Body of pancreas (tissue), 4 donors: ENCODE measurements around the gene HIGD2B.

ENCODE experiments used
- POLR2A ChIP-seq, 3 donors: fragments of 450-650 bp; IDR thresholded peaks; one replicate each; pipeline ENCODE4 v1.6.1; 2016; ENCODE audit warnings: antibody characterized with exemption in 3 of 3, mild to moderate bottlenecking in 2 of 3
- TF ChIP-seq, protein P1 (sequence below), 7 experiments: fragments of 450-650 bp in 4 of 7; fragments of 200-600 bp in 3 of 7; sonication (generic) in 3 of 7; IDR thresholded peaks; one replicate each; pipeline ENCODE4 v1.5.1; 2016 to 2019; ENCODE audit warnings: antibody characterized with exemption in 7 of 7

DNA sequence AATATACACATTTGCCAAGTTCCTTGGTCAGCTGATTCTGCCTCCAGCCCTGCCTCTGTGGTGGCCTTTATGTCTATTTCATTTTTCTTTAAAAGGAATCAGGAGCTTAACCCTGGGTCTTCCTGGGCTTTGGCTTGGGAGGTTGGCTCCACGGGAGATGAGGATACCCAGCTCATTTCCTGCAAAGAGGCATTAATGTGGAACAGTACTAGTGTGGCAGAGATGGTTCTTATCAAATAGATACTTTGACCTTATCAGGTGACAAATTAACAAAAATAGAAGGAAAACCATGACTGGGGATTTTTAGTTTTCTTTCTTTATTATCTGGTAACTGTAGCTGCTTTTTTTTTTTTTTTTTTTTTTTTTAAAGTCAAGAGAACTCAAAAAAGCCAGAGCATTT is 42.8 kb upstream of the HIGD2B start:
- TF ChIP-seq, protein P1, sequence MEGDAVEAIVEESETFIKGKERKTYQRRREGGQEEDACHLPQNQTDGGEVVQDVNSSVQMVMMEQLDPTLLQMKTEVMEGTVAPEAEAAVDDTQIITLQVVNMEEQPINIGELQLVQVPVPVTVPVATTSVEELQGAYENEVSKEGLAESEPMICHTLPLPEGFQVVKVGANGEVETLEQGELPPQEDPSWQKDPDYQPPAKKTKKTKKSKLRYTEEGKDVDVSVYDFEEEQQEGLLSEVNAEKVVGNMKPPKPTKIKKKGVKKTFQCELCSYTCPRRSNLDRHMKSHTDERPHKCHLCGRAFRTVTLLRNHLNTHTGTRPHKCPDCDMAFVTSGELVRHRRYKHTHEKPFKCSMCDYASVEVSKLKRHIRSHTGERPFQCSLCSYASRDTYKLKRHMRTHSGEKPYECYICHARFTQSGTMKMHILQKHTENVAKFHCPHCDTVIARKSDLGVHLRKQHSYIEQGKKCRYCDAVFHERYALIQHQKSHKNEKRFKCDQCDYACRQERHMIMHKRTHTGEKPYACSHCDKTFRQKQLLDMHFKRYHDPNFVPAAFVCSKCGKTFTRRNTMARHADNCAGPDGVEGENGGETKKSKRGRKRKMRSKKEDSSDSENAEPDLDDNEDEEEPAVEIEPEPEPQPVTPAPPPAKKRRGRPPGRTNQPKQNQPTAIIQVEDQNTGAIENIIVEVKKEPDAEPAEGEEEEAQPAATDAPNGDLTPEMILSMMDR (IDR thresholded peaks at IDR 0.05) = no peak
- no peak for TF ChIP-seq POLR2A (IDR thresholded peaks at IDR 0.05)
